Measurements from ENCODE around the gene ZMIZ1. TPM values are rescaled to one million over a fixed set of nuclear protein-coding genes. Genes with fewer than 3 reads are reported as not detected.

The ZMIZ1 gene
- polyA plus RNA-seq, 3 donors: 3.3 to 64.6 (median 8.9) TPM

GRCh38 chr10:79113827-79114226 lies 45.1 kb downstream of the ZMIZ1 start:
- Mint-ChIP-seq H3K4me3 (no peak overlapping the region), H3K27me3 (ENCODE audit: low read depth in 3 of 3) (no peaks in the 10 kb centered on the region), H3K4me1 (peaks cover 47% of the 10 kb centered on the region), H3K27ac (peak overlapping the region in 1 of 7 donors; percentile 26), H3K36me3 (peaks cover 43 to 45% of the 10 kb centered on the region in 2 donors), H3K9me3 (no peaks in the 10 kb centered on the region)
- no peaks in the 10 kb centered on the region for H3K27me3 ChIP-seq (ENCODE audit: control insufficient read depth in 2 of 2, insufficient read depth in 2 of 2, low read length in 2 of 2)
- H3K9ac ChIP-seq (ENCODE audit: insufficient read depth, low read length, poor library complexity, severe bottlenecking): no peak overlapping the region
- no peak for TF ChIP-seq CTCF (IDR thresholded peaks at IDR 0.05)
- H3K36me3 ChIP-seq (replicated peaks in 1 of 2; ENCODE audit: control insufficient read depth in 1 of 2, insufficient read depth in 2 of 2, low read length in 2 of 2): peaks cover 8 to 35% of the 10 kb centered on the region in 2 donors
- H3K27ac ChIP-seq (ENCODE audit: low read depth in 1 of 2, low read length in 2 of 2): no peak overlapping the region
- H3K9me3 ChIP-seq (replicated peaks in 1 of 2; ENCODE audit: control insufficient read depth in 1 of 2, insufficient read depth in 1 of 2, low read length in 2 of 2): no peaks in the 10 kb centered on the region
- H3K4me3 ChIP-seq (replicated peaks in 1 of 3; ENCODE audit: low read depth in 2 of 3, low read length in 3 of 3): no peak overlapping the region
- peaks cover 15 to 18% of the 10 kb centered on the region in 2 donors for H3K4me1 ChIP-seq (ENCODE audit: control insufficient read depth in 1 of 2, insufficient read depth in 2 of 2, low read length in 2 of 2)
- intact Hi-C loops (cut with micrococcal nuclease): no loop called here
- H4K20me1 ChIP-seq (ENCODE audit: insufficient read depth, low read length): peaks cover 100% of the 10 kb centered on the region
- H3K4me2 ChIP-seq (replicated peaks; ENCODE audit: extremely low read depth, low read length, poor library complexity, severe bottlenecking): no peak overlapping the region
- peaks cover 92% of the 10 kb centered on the region for H3K79me2 ChIP-seq (ENCODE audit: insufficient read depth, low read length)
- DNase-seq: no peak
- no CpG with 5 or more reads among the region's 9 CpGs for WGBS (ENCODE audit: insufficient coverage)
- H2AFZ ChIP-seq (ENCODE audit: insufficient read depth, low read depth, low read length, poor library complexity, severe bottlenecking): no peak overlapping the region

- DNase-seq: no peak
- WGBS (ENCODE audit: insufficient coverage): 100% methylated on average over 1 of the region's 4 CpGs
- H3K27ac Mint-ChIP-seq: peak overlapping the region in 2 of 7 donors; percentile 10 to 31
Measured at GRCh38 chr10:79115302-79115701, 46.5 kb downstream of the ZMIZ1 start.

More at GRCh38 chr10:79115302-79115701, 46.5 kb downstream of the ZMIZ1 start:
- Mint-ChIP-seq H3K4me1 (peaks cover 44% of the 10 kb centered on the region), H3K4me3 (no peak overlapping the region), H3K9me3 (no peaks in the 10 kb centered on the region), H3K36me3 (peaks cover 55 to 57% of the 10 kb centered on the region in 2 donors), H3K27me3 (ENCODE audit: low read depth in 3 of 3) (no peaks in the 10 kb centered on the region)
- H3K9ac ChIP-seq (ENCODE audit: insufficient read depth, low read length, poor library complexity, severe bottlenecking): no peak overlapping the region
- H3K27me3 ChIP-seq (ENCODE audit: control insufficient read depth in 2 of 2, insufficient read depth in 2 of 2, low read length in 2 of 2): no peaks in the 10 kb centered on the region
- intact Hi-C loops (cut with micrococcal nuclease): no loop called here
- peaks cover 16 to 43% of the 10 kb centered on the region in 2 donors for H3K36me3 ChIP-seq (replicated peaks in 1 of 2; ENCODE audit: control insufficient read depth in 1 of 2, insufficient read depth in 2 of 2, low read length in 2 of 2)
- H3K4me3 ChIP-seq (replicated peaks in 1 of 3; ENCODE audit: low read depth in 2 of 3, low read length in 3 of 3): no peak overlapping the region
- no peak overlapping the region for H3K27ac ChIP-seq (ENCODE audit: low read depth in 1 of 2, low read length in 2 of 2)
- no peak overlapping the region for H2AFZ ChIP-seq (ENCODE audit: insufficient read depth, low read depth, low read length, poor library complexity, severe bottlenecking)
- peaks cover 83% of the 10 kb centered on the region for H3K79me2 ChIP-seq (ENCODE audit: insufficient read depth, low read length)
- H3K4me2 ChIP-seq (replicated peaks; ENCODE audit: extremely low read depth, low read length, poor library complexity, severe bottlenecking): no peak overlapping the region
- peaks cover 100% of the 10 kb centered on the region for H4K20me1 ChIP-seq (ENCODE audit: insufficient read depth, low read length)
- no peaks in the 10 kb centered on the region for H3K9me3 ChIP-seq (replicated peaks in 1 of 2; ENCODE audit: control insufficient read depth in 1 of 2, insufficient read depth in 1 of 2, low read length in 2 of 2)
- TF ChIP-seq CTCF (IDR thresholded peaks at IDR 0.05): no peak
- peaks cover 15 to 18% of the 10 kb centered on the region in 2 donors for H3K4me1 ChIP-seq (ENCODE audit: control insufficient read depth in 1 of 2, insufficient read depth in 2 of 2, low read length in 2 of 2)
